ENCODE measurements around the gene PHF3.

The PHF3 gene

DNA sequence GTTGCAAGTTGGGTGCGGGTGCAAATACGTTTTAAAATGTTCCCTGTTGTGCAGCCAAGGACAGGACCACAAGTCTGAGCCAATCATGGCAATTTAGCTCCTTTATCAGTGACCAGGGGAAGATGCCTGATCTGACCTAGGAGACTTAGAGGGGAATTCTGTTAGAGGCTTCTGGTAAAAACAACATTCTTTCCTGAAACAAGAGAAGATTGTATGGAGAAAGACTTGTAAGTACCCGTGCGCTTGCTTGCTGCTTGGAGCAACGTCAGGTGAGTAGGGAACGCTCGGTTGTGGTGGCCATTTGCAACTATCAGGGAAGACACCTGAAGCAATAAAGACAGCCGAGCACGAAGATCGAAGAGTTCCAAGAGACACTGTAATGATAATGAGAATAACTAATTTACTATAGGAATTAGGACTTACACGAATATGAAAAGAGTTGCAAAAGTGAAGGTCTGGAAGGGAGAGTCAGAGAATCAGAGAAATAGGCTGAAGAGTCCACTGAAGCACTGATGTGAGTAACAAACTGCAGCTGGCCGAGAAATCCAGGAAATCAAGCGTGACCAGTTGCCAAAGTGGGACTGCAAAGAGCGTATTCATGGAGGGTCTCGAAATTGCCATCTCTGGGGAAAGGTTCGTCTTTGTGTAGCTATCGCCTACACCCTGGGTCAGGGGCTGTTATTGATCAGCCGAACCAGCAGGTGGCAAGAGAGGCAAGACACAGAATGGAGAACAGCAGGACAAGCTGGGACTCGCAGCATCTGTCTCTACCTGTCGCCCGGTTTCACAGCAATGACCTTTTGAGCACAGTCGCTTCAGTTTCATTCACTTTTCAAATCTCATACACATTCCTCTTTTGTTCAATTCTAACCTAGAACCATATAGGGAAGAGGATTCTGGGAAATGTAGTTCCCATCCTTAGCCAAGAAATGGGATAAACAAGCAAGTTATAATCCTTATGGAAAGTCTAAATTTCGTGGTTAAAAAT is 37.3 kb upstream of the PHF3 start:
- peak; percentile 75 for DNase-seq (ENCODE audit: low spot score)
- TF ChIP-seq, protein P1, sequence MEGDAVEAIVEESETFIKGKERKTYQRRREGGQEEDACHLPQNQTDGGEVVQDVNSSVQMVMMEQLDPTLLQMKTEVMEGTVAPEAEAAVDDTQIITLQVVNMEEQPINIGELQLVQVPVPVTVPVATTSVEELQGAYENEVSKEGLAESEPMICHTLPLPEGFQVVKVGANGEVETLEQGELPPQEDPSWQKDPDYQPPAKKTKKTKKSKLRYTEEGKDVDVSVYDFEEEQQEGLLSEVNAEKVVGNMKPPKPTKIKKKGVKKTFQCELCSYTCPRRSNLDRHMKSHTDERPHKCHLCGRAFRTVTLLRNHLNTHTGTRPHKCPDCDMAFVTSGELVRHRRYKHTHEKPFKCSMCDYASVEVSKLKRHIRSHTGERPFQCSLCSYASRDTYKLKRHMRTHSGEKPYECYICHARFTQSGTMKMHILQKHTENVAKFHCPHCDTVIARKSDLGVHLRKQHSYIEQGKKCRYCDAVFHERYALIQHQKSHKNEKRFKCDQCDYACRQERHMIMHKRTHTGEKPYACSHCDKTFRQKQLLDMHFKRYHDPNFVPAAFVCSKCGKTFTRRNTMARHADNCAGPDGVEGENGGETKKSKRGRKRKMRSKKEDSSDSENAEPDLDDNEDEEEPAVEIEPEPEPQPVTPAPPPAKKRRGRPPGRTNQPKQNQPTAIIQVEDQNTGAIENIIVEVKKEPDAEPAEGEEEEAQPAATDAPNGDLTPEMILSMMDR (conservative IDR thresholded peaks at IDR 0.05; ENCODE audit: low read depth), result peak; percentile 90
- ChIA-PET POLR2A (ENCODE audit: low non-redundant PET) (no interaction called here), CTCF (interaction anchor here (0.5 to 1.7 kb wide), 20 partner anchors 10 to 1164 kb away, joined by 3 to 9 read pairs (median 4); no protein-coding TSS in a partner anchor)
- H3K27ac ChIP-seq, result no peak overlapping the region

DNA sequence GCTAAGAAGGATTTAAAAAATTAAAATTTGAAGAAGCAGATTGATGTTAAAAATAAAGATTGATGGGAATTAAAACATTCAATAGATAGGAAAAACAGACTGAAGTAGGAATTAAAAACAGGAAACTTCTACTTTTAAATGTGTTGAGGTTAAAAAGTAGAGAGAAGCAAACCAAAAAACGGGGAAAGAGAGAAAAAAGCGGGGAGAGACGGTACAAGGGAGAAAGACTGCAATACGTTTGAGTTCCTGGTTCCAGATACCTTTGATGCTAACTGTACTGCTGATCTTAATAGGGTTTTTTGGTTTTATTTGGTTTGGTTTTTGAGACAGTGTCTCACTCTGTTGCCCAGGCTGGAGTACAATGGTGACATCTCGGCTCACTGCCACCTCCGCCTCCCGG is 36.4 kb upstream of the PHF3 start:
- TF ChIP-seq, protein P1 (conservative IDR thresholded peaks at IDR 0.05; ENCODE audit: low read depth), result no peak
- no peak for DNase-seq (ENCODE audit: low spot score)
- ChIA-PET POLR2A (ENCODE audit: low non-redundant PET) (no interaction called here), CTCF (interaction anchor here (0.5 to 1.7 kb wide), 15 partner anchors 11 to 302 kb away, joined by 3 to 5 read pairs (median 3); no protein-coding TSS in a partner anchor)
- no peak overlapping the region for H3K27ac ChIP-seq

DNA sequence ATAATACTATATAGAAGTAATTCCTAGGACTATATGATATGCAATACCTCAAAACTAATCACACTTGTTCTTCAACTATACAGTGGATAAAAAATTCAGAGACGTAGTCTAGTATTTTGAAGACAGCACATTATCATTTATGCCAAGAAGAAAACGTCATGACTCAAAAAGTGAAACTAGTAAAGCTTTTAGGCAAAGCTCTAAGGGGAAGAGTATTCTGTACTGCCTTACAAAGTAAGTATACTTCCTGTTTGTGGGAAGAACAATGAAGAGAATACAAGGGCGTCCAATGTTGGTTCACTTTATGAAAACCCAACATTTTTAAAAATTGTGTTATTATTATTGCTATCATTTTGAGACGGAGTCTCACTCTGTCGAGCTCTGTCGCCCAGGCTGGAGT is 35.5 kb upstream of the PHF3 start:
- CTCF ChIA-PET, result interaction anchor here (0.5 to 0.6 kb wide), 3 partner anchors 25 to 1737 kb away, joined by 3 read pairs; no protein-coding TSS in a partner anchor
- H3K27ac ChIP-seq, result no peak overlapping the region
- no peak for DNase-seq (ENCODE audit: low spot score)
- POLR2A ChIA-PET (ENCODE audit: low non-redundant PET), result no interaction called here
- TF ChIP-seq, protein P1 (conservative IDR thresholded peaks at IDR 0.05; ENCODE audit: low read depth), result no peak

DNA sequence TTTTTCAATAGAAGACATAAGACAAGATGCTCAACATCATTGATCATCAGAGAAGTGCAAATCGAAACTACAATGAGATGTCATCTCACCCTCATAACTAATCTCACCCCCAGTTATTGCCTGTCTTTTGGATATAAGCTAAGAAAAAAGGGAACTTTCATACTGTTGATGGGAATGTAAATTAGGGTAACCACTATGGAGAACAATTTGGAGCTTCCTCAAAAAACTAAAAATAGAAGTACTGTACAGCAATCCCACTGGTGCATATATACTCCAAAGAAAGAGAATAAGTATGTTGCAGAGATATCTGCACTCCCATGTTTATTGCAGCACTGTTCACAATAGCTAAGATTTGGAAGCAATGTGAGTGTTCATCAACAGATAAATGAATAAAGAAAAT is 26.4 kb upstream of the PHF3 start:
- POLR2A ChIA-PET (ENCODE audit: low non-redundant PET), result no interaction called here
- CTCF ChIA-PET, result interaction anchor here (0.7 to 1.2 kb wide), 2 partner anchors 256 to 259 kb away, joined by 3 to 4 read pairs; no protein-coding TSS in a partner anchor

DNA sequence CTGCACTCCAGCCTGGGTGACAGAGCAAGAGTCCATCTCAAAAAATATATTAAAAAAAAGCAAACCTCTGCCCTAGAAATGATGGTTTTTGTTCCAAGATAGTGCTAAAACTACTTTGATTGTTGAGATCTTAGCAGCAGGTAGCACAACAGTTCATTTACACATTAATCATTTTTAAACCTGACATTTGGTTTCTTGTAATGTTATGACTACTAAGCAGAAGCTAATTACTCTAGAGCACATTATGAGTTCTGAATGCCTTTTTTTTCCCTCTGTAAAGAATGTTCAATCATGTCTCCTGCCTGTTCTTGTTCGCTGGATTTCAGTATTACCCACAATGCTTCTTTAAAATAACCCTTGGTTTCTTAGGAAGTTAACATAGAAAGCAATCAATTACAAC is 24.7 kb upstream of the PHF3 start:
- TF ChIP-seq, protein P1 (conservative IDR thresholded peaks at IDR 0.05; ENCODE audit: low read depth), result no peak
- no peak for DNase-seq (ENCODE audit: low spot score)
- ChIA-PET CTCF (interaction anchor here (0.5 kb wide), 1 partner anchor 270 kb away, joined by 3 read pairs; no protein-coding TSS in a partner anchor), POLR2A (ENCODE audit: low non-redundant PET) (no interaction called here)
- no peak overlapping the region for H3K27ac ChIP-seq

More for the DNA sequence above, 26.4 kb upstream of the PHF3 start:
- H3K27ac ChIP-seq, result no peak overlapping the region
- DNase-seq (ENCODE audit: low spot score), result no peak
- TF ChIP-seq, protein P1 (conservative IDR thresholded peaks at IDR 0.05; ENCODE audit: low read depth), result no peak

DNA sequence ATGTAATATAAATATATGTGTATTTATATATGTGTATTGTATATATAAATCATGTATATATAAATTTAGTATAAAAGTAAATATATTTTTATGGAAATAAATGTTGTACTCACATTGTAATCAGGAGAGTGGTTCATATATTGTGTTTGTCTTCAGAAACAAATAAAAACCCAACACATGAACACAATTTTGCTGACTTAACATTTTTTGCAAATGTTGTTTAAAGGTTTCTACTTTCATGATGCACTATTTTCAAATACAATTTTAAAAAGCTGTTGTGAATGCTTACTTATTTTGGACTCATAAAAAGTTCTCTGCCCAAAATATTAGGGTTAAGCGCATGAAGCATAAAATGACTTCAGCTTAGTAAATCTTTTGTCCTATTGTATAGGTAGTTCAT is 24.0 kb upstream of the PHF3 start:
- DNase-seq (ENCODE audit: low spot score), result no peak
- CTCF ChIA-PET, result interaction anchor here (0.7 kb wide), 1 partner anchor 38 kb away, joined by 4 read pairs; no protein-coding TSS in a partner anchor
- POLR2A ChIA-PET (ENCODE audit: low non-redundant PET), result no interaction called here

More for the DNA sequence above, 24.0 kb upstream of the PHF3 start:
- TF ChIP-seq, protein P1 (conservative IDR thresholded peaks at IDR 0.05; ENCODE audit: low read depth), result no peak
- no peak overlapping the region for H3K27ac ChIP-seq

Data from RWPE1 (cell line).